ENCODE measurements around the gene ANOS1.

- TF ChIP-seq CTCF (conservative IDR thresholded peaks at IDR 0.05) (no peak), EZH2 (IDR thresholded peaks at IDR 0.05; ENCODE audit: low read depth) (no peak)
Observed at GRCh38 chrX:8636497-8636896, 95.4 kb downstream of the ANOS1 start.

Measured in PC-9 (cell line).